ENCODE measurements around the gene SHH.

SHH gene

GRCh38 chr7:155758348-155758747 is 53.9 kb downstream of the SHH start:
- Histone ChIP-seq H3K36me3 (ENCODE audit: control insufficient read depth, insufficient read depth, low read length) (no peaks in the 10 kb centered on the region), H3K4me1 (ENCODE audit: control insufficient read depth, insufficient read depth, low read length) (no peaks in the 10 kb centered on the region), H3K27me3 (ENCODE audit: control insufficient read depth, insufficient read depth, low read length) (no peaks in the 10 kb centered on the region), H3K4me3 (ENCODE audit: low read length) (no peak overlapping the region), H3K27ac (ENCODE audit: low read length) (no peak overlapping the region), H3K9me3 (ENCODE audit: control insufficient read depth, insufficient read depth, low read length) (no peaks in the 10 kb centered on the region)
- DNase-seq (ENCODE audit: low read depth, low spot score) = no peak
- WGBS (ENCODE audit: insufficient coverage, insufficient read length) = no CpG with 5 or more reads among the region's 10 CpGs

DNA sequence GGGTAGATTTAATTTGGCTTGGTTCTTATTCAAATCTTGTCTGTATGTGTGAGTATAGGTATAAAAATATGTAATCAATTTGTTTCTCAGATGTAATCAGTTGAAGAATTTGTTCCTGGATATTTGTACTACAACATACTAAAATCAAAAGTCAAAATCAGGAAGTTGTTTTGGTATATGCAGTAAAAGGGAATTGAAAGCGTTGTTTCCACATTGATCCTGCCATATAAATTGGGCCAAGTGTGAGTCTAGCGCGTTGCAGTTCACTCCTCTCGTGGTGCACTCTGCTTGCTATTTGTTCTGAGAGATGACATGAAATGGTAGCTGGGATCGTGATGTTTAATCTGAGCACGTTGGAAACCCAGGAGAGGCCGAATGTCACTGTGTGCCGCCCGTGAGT is 55.9 kb downstream of the SHH start:
- Histone ChIP-seq H3K4me3 (ENCODE audit: low read length) (no peak overlapping the region), H3K36me3 (ENCODE audit: control insufficient read depth, insufficient read depth, low read length) (no peaks in the 10 kb centered on the region), H3K27me3 (ENCODE audit: control insufficient read depth, insufficient read depth, low read length) (no peaks in the 10 kb centered on the region), H3K4me1 (ENCODE audit: control insufficient read depth, insufficient read depth, low read length) (no peaks in the 10 kb centered on the region), H3K27ac (ENCODE audit: low read length) (no peak overlapping the region), H3K9me3 (ENCODE audit: control insufficient read depth, insufficient read depth, low read length) (no peaks in the 10 kb centered on the region)
- no peak for DNase-seq (ENCODE audit: low read depth, low spot score)
- WGBS (ENCODE audit: insufficient coverage, insufficient read length) = no CpG with 5 or more reads among the region's 9 CpGs

DNA sequence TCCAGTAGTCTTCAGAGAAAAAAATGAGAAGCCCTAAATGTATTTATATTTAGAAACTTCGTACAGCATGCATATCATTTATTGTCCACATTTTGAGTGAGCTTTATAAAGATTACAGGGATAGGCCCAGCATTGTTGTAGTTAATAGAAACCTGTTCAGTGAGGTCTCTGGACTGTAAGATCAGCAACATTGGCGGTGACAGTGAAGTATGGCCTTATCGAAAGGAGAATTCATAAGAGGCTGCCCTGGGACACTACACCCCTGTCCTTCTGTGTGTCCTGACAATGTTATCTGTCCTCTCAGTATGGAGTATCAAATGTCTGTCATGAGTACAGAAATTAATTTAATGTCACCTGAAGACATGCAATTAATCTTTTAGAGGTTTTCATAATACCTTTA is 57.2 kb downstream of the SHH start:
- Histone ChIP-seq H3K9me3 (ENCODE audit: control insufficient read depth, insufficient read depth, low read length) (no peaks in the 10 kb centered on the region), H3K4me3 (ENCODE audit: low read length) (no peak overlapping the region), H3K36me3 (ENCODE audit: control insufficient read depth, insufficient read depth, low read length) (no peaks in the 10 kb centered on the region), H3K4me1 (ENCODE audit: control insufficient read depth, insufficient read depth, low read length) (no peaks in the 10 kb centered on the region), H3K27ac (ENCODE audit: low read length) (no peak overlapping the region), H3K27me3 (ENCODE audit: control insufficient read depth, insufficient read depth, low read length) (no peaks in the 10 kb centered on the region)
- no peak for DNase-seq (ENCODE audit: low read depth, low spot score)
- no CpG with 5 or more reads among the region's 3 CpGs for WGBS (ENCODE audit: insufficient coverage, insufficient read length)

DNA sequence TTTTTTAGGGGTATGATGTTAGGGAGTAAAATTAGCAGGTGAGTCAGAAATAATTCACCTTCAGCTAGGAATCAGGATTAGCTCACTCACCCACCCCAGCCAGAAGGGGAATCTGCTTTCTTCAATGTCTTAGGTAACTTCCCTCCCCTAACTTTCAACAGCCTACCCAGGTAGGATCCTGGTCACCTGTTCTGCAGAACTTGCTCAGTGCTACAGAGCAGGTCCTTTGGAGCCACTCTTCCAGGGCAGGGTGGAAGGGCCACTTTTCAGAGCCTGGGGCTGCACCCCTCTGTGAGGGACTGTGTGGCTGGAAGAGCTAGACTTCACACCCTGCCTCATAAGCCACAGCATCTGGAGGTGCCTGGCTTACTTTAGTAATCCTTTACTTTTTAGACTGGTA is 58.1 kb downstream of the SHH start:
- Histone ChIP-seq H3K4me1 (ENCODE audit: control insufficient read depth, insufficient read depth, low read length) (no peaks in the 10 kb centered on the region), H3K27ac (ENCODE audit: low read length) (no peak overlapping the region), H3K4me3 (ENCODE audit: low read length) (no peak overlapping the region), H3K27me3 (ENCODE audit: control insufficient read depth, insufficient read depth, low read length) (no peaks in the 10 kb centered on the region), H3K36me3 (ENCODE audit: control insufficient read depth, insufficient read depth, low read length) (no peaks in the 10 kb centered on the region), H3K9me3 (ENCODE audit: control insufficient read depth, insufficient read depth, low read length) (no peaks in the 10 kb centered on the region)
- DNase-seq (ENCODE audit: low read depth, low spot score) = no peak

DNA sequence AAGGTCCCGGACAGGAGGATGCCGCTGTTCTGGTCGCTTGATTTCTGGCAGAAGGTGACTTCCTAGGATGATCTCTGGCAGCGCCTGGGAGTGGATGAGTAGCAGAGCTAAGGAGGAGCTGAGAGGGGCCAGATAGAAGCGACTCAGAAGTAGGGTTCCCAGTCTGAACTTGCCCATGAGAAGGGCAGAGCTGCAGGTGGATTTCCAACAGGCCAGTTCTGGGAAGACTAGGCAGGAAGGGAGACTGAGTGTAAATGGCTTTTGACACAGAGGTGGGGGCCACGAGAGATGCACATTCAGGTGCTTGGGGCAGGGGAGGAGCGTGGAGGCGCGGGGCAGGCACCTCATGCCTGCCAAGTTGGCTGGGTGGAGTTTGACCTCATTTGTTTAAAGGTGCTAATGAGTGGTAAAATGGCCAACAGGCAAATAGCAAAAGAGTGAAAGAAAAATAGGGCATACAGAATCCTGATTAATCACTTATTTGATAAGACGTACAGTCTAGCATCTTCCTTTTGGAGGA is 58.8 kb downstream of the SHH start:
- Histone ChIP-seq H3K27ac (ENCODE audit: low read length) (no peak overlapping the region), H3K4me1 (ENCODE audit: control insufficient read depth, insufficient read depth, low read length) (no peaks in the 10 kb centered on the region), H3K9me3 (ENCODE audit: control insufficient read depth, insufficient read depth, low read length) (no peaks in the 10 kb centered on the region), H3K36me3 (ENCODE audit: control insufficient read depth, insufficient read depth, low read length) (no peaks in the 10 kb centered on the region), H3K27me3 (ENCODE audit: control insufficient read depth, insufficient read depth, low read length) (no peaks in the 10 kb centered on the region), H3K4me3 (ENCODE audit: low read length) (no peak overlapping the region)
- no peak for DNase-seq (ENCODE audit: low read depth, low spot score)
- WGBS (ENCODE audit: insufficient coverage, insufficient read length) = no CpG with 5 or more reads among the region's 10 CpGs

- no peak for DNase-seq (ENCODE audit: low read depth, low spot score)
- Histone ChIP-seq H3K27me3 (ENCODE audit: control insufficient read depth, insufficient read depth, low read length) (no peaks in the 10 kb centered on the region), H3K27ac (ENCODE audit: low read length) (no peak overlapping the region), H3K36me3 (ENCODE audit: control insufficient read depth, insufficient read depth, low read length) (no peaks in the 10 kb centered on the region), H3K4me3 (ENCODE audit: low read length) (no peak overlapping the region), H3K4me1 (ENCODE audit: control insufficient read depth, insufficient read depth, low read length) (no peaks in the 10 kb centered on the region), H3K9me3 (ENCODE audit: control insufficient read depth, insufficient read depth, low read length) (no peaks in the 10 kb centered on the region)
- WGBS (ENCODE audit: insufficient coverage, insufficient read length) = no CpG with 5 or more reads among the region's 9 CpGs
Measured at GRCh38 chr7:155752756-155753445, 59.4 kb downstream of the SHH start.

- H3K27me3 ChIP-seq (ENCODE audit: control insufficient read depth, insufficient read depth, low read length) = no peaks in the 10 kb centered on the region
- no peak overlapping the region for H3K27ac ChIP-seq (ENCODE audit: low read length)
- no peaks in the 10 kb centered on the region for H3K4me1 ChIP-seq (ENCODE audit: control insufficient read depth, insufficient read depth, low read length)
- WGBS (ENCODE audit: insufficient coverage, insufficient read length) = no CpG with 5 or more reads among the region's 4 CpGs
- DNase-seq (ENCODE audit: low read depth, low spot score) = no peak
- H3K36me3 ChIP-seq (ENCODE audit: control insufficient read depth, insufficient read depth, low read length) = no peaks in the 10 kb centered on the region
- H3K4me3 ChIP-seq (ENCODE audit: low read length) = no peak overlapping the region
- no peaks in the 10 kb centered on the region for H3K9me3 ChIP-seq (ENCODE audit: control insufficient read depth, insufficient read depth, low read length)
Measured at GRCh38 chr7:155751409-155751808, 60.9 kb downstream of the SHH start.

GRCh38 chr7:155750255-155751125 is 61.8 kb downstream of the SHH start:
- no CpG with 5 or more reads among the region's 5 CpGs for WGBS (ENCODE audit: insufficient coverage, insufficient read length)
- Histone ChIP-seq H3K27me3 (ENCODE audit: control insufficient read depth, insufficient read depth, low read length) (no peaks in the 10 kb centered on the region), H3K36me3 (ENCODE audit: control insufficient read depth, insufficient read depth, low read length) (0 out of 2 replicates have a peak, but pooled peaks cover 3% of the 10 kb centered on the region), H3K27ac (ENCODE audit: low read length) (no peak overlapping the region), H3K4me3 (ENCODE audit: low read length) (no peak overlapping the region), H3K9me3 (ENCODE audit: control insufficient read depth, insufficient read depth, low read length) (no peaks in the 10 kb centered on the region), H3K4me1 (ENCODE audit: control insufficient read depth, insufficient read depth, low read length) (no peaks in the 10 kb centered on the region)
- no peak for DNase-seq (ENCODE audit: low read depth, low spot score)

Data from iPS DF 6.9 (cell line).